ENCODE results near the gene MON1A. TPM values are rescaled to one million over a fixed set of nuclear protein-coding genes. Genes with fewer than 3 reads are reported as not detected.

Gene MON1A
- total RNA-seq, 1 donor, result 13.0 TPM

DNA sequence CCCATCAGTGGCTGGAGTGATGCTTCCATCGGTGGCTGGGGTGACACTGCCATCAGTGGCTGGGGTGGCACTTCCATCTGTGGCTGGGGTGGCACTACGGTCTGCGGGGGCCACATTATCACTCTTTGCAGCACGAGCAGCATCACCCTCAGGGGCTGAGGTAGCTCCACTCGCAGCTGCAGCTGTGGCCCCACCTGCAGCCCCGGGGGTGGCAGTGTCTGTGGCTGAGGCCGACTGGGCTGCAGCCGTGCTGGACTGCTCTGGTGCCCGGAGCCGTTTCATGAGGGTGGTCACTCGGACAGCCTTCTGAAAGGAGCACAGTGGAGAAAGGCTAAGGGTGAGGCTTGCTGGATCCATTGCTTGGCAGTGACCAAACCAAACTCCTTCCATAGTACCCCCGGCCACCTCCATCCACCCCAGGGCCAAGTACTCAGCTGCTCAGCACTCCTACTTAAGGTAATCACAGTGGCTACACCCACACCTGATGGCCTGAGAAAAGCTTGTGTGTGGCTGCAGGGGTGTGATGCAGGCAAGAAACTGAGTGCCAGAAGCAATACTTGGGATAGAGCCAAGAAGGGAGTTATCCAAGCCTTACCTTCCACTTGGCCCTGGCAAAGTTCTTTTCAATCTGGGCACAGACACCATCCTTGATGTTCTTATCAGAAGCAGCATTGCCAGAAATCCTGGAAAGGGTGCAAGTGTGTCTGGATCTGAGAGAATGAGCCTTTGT lies 69.9 kb downstream of the MON1A start:
- H4K20me1 ChIP-seq (ENCODE audit: insufficient read depth, low read length), result no peaks in the 10 kb centered on the region
- no peak overlapping the region for H3K4me3 ChIP-seq (ENCODE audit: insufficient read depth, low read length)
- no peak overlapping the region for H3K27ac ChIP-seq (ENCODE audit: low read depth, low read length)
- no peak overlapping the region for H3K4me2 ChIP-seq (ENCODE audit: insufficient read depth, low read length)
- peak; percentile 74 for DNase-seq (ENCODE audit: insufficient read length, low spot score, missing footprints)
- H3K4me1 ChIP-seq (ENCODE audit: insufficient read depth, low read length), result peaks cover 11% of the 10 kb centered on the region
- no peak overlapping the region for H2AFZ ChIP-seq (ENCODE audit: low read length)
- TF ChIP-seq CTCF (IDR thresholded peaks at IDR 0.05; ENCODE audit: extremely low read depth, low read depth, low read length), result no peak
- H3K27me3 ChIP-seq (ENCODE audit: insufficient read depth, low read length), result peaks cover 14% of the 10 kb centered on the region
- H3K79me2 ChIP-seq (ENCODE audit: insufficient read depth, low read length), result peaks cover 12% of the 10 kb centered on the region
- H3K9me3 ChIP-seq (ENCODE audit: low read depth, low read length), result no peaks in the 10 kb centered on the region
- H3K36me3 ChIP-seq (ENCODE audit: insufficient read depth, low read length), result no peaks in the 10 kb centered on the region

Small RNA genes lying within 50 kb of the gene (small RNA-seq; reads per million reads assigned to genes)
- not detected for gene RN7SL217P

Other genes with a start within 250 kb of the MON1A start
- 6.5 and 6.9 TPM in 2 replicates for gene MST1, start 240.3 kb downstream of the MON1A start, total RNA-seq
- gene RNF123, start 240.3 kb downstream of the MON1A start, total RNA-seq, result 25.0 and 33.3 TPM in 2 replicates
- gene AMIGO3, start 210.1 kb downstream of the MON1A start, total RNA-seq, result 0.29 and 1.8 TPM in 2 replicates
- 17.4 and 21.0 TPM in 2 replicates for gene GMPPB, start 205.9 kb downstream of the MON1A start, total RNA-seq
- 46.9 and 48.5 TPM in 2 replicates for gene IP6K1, start 143.3 kb downstream of the MON1A start, total RNA-seq
- under 0.01 TPM in 1 of 2 replicates, not detected in the other for gene CDHR4, start 129.9 kb downstream of the MON1A start, total RNA-seq
- gene INKA1, start 126.5 kb downstream of the MON1A start, total RNA-seq, result 5.8 and 6.5 TPM in 2 replicates
- gene UBA7, start 115.9 kb downstream of the MON1A start, total RNA-seq, result 76.7 and 81.3 TPM in 2 replicates
- 1.4 and 2.4 TPM in 2 replicates for gene TRAIP, start 73.2 kb downstream of the MON1A start, total RNA-seq
- not detected in 2 replicates for gene CAMKV, start 59.9 kb downstream of the MON1A start, total RNA-seq
- gene MST1R, start 25.9 kb downstream of the MON1A start, total RNA-seq, result 0.72 and 1.8 TPM in 2 replicates
- 50.7 and 55.1 TPM in 2 replicates for gene RBM6, start 10.3 kb upstream of the MON1A start, total RNA-seq
- gene RBM5, start 159.1 kb upstream of the MON1A start, total RNA-seq, result 148 and 150 TPM in 2 replicates
- 5.1 and 16.5 TPM in 2 replicates for gene SEMA3F, start 225.5 kb upstream of the MON1A start, total RNA-seq